HG03060 (cell line): ENCODE results near the gene PTPA.

ENCODE experiments used
- ATAC-seq: cut with Tn5 transposase; IDR thresholded peaks from one replicate; pipeline ENCODE4 v1.9.1; 2021; ENCODE audit warnings: low read depth, moderate number of reproducible peaks; ENCODE audit not compliant: unreplicated experiment

Gene PTPA

DNA sequence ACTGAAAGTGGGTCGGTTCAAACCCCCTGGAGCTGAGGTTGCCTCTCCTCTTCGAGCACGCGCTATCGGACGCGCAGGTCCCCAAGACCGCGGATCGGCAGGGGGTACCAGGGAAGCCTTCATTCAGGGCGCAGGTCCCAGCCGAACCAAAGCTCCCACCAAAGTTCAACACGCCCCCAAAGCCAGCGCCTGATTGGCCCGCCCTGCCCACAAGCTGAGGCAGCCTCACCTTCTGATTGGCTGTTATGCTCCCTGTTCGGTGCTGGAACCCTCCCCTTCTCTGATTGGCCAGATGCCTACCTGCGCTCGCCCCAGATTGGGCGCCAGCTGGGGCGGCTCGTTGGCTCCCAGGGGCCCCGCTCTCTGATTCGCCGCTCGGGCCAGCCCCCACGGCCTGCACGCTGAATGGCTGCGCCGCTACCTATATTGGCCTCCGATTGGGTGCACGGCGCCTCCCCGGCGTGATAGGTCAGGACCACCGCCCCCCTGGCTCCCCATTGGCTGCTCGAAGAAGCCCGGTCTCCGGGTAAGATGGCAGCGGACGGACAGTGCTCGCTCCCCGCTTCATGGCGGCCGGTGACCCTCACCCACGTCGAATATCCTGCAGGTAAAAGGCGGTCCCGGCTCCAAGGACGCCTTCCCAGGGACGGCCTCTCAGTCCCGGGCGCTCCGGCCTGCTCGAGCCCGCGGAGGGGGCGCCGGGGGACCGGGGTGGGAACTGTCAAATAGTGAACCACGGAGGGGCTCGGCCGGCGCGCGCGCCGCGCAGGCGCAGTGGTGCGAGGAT is 30.4 kb upstream of the PTPA start, which contains the start of gene DOLPP1:
Gene DOLPP1, plus strand, starts transcription at position 511 of the 787 bp plus-strand sequence. Its CDS starts 21 bp downstream, at position 532.
- peak; percentile 86 for ATAC-seq

DNA sequence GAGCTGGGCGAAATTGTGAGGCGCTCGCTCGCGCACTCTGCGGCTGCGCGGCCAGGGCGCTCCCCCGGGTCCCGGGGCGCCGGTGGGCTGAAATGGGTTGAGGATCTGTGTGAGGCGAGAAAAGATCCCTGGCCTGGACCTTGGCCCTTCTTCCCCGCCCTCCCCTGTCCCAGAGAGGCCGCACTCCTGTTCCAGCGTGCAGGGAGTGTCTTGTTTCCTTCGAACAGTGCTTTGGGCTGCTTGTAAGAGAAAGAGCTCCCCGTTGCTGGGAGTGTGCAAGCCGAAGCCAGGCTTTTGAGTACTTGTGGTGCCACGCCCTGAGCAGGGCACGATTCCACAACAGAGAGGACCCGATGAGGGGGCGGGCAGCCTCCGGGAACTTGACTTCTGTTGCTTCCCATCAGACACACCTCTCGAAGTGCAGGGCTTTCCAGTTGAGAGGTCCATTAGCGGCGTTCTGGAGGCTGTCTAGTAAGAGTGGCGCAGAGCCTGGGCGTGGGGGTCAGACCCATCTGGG is 29.8 kb upstream of the PTPA start:
- no peak for ATAC-seq

DNA sequence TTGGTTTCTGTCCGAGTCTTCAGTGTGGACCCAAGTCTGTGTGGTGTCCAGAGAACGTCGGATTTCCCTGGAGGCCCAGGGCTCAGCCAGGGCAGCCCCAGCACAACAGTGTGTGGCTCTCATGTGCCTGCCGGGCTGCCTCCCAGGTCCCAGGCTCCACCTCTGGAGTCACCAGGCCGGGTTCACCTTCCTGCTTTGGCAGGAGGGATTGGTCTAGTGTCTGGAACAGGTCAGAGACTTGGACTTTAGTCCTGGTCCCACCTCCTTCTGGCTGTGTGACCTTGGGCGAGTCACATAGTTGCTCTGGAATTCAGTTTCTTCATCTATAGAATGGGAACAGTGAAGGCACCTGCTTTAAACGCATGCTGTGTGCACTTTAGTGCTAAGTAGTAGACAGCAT is 27.1 kb upstream of the PTPA start:
- ATAC-seq: no peak

DNA sequence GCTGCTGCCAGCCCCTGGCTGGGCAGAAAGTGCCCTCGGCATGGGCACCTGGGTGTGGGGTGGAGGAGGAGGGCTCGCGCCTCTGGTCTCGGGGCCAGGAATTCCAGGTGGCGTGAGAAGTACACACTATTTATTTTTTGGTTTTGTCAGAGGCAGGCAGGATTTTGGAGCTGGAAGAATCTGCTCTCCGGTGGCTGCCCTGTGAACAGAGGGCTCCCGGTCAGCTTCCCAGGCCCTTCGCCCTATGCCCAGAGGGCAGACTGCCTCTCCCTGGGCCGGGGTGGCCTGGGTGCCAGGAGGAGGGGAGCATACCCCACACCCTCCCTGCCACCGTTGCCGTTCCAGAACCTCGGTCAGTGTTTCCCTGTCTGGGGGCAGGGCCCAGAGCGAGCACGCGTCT is 22.0 kb upstream of the PTPA start:
- ATAC-seq: no peak

DNA sequence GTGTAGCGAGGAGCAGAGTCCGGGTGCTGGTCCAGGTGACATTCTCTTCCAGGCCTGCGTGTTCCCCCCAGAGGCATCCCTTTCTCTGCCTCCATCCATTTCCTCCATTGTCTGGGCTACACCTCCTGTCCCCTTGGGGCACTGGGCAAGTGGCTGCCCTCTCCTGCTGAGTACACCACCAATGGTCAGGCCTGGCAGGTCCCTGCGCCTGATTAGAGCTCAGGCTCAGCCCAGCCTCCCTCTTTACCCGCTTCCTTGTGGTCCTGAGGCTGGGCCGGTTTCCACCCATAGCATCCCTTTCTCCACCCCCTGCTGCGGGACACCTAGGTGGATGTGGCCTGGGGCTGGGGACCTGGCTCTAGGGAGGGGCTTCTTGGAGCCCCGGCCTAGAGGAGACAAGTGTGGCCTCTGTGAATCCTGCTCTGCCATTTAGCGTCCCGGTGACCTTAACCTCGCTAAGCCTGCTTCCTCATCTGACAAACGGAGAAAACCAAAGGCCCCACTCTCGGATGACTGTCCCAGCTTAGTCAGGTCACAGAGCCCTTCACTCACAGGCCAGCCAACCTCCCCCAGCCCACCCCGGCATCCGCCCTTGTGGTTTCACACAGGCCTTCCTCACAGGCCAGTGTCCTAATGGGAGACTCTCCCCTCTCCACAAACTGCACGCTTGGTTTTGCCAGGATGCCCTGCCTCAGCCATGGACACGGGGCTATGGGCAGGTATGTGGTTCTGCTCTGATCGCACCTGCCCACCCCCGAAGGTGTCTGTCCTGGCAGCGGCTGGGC is 17.4 kb upstream of the PTPA start:
- ATAC-seq: no peak

DNA sequence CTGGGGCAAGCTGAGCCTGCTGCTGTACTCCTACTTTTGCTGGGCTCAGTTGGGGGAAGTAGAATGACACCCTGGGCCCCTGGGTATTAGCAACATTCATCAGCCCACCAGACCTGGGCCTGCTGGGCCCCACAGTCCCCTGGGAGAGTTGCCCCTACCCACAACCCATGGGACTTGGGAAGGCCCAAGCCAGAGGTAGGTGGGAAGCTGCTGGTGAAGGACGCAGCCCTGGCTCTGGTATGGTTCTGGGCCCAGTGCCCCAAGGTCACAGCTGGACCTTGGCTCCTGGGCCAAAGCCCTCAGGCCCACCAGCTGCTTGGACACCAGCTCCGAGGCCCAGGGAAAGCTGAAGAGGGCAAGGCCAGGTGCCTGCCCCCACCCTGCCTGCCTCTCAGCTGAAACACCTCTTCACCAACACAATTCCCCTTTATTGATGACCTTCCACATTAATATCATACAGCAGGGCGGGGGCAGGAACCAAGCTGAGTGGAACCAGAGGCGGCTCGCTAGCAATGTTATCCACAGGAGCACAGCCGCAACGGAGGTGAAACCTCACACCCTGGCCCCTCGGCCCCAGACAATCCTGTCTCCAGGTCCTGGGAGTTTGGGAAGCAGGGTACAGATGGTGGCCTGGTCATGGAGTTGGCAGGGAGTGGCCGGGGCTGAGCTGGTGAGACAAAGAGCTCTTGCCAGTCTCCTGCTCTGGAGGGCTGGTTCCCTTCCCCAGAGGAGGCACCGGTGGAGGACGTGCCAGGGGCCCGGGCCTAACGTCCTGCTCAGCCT is 16.6 kb upstream of the PTPA start:
- no peak for ATAC-seq

DNA sequence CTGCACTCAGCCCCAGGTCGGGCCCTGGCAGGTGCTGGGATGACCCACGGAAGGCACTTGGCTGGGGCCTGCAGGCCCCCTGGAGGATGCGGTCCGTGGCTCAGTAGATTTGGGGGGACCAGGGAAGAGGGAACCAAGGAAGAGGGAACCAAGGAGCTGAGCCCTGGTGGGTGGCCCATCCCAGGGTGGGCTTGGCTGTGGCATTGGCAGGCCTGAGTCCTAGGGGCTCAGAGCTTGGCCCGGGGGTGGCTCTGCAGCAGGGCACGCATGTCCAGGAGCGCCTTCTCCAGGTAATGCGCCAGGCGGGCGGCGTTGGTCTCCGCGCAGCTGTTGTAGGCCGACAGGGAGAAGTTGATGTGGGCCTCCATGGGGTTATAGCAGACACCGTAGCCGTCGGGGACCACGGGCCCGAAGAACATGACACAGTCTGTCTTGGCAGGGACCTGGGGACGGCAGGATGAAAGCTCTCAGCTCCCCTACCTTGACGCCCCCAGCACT is 16.0 kb upstream of the PTPA start:
- no peak for ATAC-seq

DNA sequence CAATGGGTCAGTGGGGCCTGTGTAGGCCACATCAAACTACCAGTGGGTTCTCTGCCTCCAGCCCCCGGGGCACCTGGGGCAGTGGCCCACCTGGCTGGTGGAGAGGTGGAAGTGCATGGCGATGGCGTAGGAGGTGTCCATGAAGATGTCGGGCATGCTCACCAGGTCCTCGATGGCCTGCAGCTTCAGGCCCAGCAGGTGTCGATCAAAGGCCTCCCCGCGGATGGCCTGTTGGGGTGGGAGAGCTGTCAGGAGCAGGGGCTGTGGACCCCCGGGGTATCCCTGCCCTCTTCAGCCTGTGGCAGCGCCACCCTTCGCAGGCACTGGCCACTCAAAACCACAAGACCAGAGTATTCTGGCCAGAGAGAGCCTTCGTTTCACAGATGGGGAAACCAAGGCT is 15.3 kb upstream of the PTPA start:
- ATAC-seq: no peak

DNA sequence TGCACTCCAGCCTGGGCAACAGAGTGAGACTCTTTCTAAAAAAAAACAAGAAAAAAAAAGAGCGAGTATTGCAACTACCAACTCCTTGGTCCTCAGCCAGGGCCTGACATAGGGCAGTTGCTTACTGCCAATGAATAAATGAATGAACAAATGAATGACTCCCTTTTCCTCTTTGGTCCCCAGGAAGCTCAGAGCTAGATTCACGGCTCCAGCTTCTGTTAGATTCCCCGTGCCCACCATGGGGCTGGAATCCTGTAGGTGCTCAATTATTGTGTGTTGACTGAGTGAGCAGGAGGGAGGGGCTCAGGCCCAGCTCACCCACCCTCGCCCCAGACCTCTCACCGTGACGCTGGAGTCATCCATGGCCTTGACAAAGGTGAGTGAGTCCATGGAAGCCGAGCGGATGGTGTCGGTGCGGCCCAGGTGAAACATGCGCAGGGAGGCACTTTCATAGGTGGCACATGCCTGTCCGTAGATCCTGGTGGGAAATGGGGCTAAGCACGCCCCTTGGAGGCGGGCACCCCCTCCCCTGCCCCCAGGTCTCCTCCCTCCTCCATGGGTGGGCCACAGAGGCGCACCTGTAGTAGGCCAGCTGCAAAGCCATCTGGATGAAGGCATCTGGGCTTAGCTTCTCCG is 13.4 kb upstream of the PTPA start:
- no peak for ATAC-seq

DNA sequence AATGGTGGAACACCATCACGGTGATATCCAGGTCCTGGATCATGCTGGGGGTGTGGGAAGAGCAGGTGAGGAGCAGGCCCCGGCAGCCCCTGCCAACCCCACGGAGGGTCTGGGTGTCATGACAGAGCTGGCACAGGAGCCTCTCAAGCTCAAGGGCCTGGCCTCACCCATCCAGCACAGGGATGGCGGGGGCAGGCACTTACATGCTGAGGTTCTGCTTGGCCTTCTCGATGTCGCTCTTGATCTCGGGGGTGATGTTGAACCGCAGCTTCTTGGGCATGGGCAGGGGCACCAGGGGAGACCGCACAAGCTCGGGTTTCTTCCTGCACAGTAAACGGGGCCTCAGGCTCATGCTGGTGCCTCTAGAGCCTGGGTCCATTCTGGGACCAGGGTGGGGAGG is 12.9 kb upstream of the PTPA start:
- ATAC-seq: no peak

DNA sequence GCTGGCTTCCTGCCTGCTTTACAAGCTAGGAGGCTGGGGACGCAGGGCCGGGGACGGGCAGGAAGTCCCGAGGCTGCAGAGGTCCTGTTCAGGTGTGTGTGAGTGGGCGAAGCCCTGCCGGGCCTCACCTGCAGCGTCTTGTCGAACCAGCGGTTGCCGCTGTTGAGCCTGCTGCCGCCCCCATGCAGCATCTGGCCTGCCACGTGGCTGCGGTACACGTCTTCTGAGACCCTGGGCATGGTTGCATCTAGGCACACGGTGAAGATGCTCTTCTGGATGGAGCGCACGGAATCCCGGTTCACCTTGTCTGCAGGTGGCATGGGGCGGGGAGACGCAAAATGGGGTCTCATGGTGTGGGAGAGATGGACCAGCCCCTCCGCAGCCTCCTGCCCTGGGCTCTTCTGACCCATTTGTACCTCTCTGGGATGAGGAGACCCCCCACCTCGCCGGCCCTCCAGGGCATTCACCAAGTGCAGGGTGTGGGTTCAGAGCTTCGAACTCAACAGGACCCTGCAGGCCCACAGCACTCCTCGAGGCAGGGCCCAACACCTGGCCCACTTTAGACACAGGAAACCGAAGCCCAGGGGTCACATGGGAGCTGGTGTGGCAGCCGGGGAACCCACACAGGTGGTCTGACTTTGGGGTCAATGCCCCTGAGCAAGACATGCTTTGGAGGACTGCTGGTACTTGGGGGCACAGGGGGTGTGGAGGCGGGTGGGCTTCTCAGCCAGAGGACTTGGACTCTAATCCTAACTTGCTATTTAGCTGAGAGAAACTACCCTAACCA is 10.6 kb upstream of the PTPA start:
- ATAC-seq: no peak

DNA sequence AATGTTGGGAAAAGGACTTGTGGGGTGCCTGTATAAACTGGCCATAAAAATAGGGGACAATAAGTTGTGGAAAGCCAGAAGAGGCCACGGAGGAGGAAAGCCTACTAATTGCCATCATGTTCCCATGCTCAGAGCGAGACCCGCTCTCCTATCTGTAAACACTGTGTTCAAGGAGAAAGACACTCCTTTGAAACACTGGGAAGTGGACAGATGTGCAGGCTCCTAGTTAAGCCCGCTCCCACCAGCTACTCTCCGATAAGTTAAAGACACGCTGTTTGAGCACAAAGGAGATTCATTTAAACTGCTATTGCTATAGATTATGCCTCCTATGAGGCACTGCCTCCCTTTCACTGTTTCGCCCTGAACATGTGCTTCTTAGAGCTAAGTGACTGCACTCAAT is 9.9 kb upstream of the PTPA start:
- ATAC-seq: no peak

DNA sequence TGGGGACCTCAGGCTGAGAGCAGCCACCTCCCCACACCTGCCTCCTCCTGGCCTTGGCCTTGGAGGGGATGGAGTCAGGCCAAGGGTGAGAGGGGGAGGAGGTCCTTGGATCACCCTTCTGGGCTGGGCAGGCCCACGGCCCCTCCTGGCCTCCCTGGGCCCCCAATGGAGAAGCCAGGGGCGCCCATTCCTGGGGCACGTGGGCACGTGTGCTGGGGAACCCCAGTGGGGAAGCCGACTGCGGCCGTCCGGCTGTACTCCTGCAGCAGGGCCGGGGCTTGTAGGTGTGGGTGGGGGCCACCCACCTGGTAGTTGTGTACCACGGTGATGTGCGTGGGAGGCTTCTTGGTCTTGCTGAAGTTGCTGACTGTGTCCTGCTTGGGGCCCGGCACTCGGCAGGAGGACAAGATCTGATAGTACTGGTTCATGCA is 9.1 kb upstream of the PTPA start:
- no peak for ATAC-seq

DNA sequence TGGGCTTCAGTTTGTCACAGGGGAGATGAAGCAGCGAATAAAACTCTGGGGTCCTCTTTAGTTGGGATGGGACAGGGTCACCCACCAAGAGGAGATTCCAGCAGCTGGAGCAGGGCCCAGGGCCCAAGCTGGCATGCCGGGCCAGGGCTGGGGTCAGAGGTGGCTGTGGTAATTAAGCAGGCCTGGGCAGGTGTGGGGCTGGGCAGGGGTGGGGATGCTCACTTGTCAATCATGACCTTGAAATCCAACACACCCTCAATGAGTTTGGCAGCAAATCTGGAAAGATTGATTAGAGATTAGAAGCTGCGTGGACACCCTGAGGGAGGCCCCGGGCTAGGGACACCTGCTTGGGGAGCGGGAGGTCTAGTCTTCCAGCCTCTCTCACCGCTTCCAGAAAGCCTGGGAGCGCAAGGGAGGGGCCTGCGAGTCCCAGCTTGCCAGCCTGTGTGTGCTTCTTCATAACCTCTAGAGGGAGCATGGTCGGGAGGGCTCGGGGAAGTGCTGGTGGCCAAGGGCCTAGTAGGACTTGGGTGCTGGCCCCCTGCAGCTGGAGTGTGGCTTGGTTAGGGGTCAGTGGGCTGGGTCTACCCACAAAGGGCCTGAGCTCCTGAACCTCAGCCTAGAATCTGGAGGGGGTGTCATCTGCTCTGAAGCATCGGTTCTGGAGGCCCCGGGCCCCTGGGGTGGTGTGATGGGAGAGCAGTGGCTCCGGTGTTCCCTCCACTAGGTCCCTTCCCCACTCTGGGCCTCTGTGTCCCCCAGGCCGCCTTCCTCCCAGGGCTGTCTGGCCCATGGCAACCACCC is 8.2 kb upstream of the PTPA start:
- ATAC-seq: no peak

DNA sequence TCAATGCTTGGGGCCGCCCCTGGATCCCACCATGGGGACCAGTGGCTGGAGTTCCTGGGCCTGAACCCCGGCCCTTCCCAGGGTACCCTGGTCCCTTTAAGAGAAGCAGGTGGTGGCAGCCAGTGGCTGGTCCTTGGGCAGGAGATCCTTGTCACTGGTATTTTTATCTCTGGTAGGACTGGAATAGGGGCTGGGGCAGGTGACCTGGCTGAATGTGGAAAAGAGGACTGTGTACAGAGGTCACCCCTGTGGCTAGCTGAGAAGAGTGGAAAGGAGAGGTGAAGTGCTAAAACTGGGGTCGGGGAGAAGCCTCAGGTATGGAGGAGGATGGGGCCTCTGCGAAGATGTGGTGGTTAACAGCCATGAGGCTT is 7.6 kb upstream of the PTPA start:
- ATAC-seq: no peak

DNA sequence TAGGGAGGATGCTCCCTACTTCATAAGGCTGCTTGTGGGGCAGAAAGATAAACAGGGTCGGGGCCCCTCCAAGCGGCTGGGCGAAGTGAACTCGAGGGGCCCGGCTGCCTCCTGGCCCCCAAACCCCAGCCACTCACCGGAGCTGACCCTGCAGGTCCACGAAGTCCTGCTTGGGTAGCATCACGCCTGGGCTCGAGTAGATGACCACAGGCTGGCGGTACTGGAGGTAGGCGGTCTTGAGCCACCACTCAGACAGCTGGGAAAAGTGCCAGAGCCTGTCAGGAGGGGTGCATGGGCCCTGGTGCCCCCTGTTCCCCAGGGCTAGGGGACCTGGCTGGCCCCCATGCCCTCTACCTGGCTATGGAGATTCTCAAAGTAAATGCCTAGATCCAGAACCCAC is 7.2 kb upstream of the PTPA start:
- ATAC-seq: no peak

DNA sequence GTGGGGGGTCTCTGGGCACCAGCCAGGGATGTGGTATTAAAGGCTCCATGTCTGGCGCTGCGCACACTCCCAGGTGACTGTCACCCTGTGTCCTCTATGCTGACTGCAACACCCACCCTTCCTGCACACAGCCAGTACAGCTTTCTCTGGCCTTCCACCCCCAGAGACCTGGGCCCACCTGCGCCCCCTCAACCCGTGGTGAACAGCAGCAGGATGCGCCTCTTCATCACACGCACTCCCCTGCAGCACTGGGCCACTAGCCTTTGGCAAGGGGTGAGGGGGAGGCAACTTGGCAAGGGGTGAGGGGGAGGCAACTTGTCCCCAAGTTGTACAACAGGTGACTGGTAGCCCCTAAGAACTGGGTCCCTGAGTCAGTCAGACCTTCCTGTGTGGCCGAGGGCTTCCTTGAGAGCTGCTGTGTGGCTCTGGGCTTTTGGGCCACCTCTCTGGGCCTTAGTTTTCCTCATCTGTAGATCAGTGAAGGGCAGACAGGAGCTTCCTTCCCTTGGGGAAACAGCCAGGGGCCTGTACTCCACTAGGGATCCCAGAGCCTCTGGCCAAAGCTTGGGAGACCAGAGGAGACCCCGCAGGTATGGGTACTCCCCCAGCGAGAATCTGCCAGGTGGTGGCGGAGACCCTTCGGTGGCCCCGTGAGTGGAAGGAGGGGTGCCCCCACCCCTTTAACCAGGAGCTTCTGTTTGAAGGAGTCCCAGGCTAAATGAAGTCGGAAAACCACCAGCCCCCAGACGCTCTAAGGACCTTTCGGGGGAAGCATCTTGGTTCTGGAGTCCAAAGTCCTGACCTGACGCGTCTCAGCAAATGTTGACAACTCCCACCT is 5.1 kb upstream of the PTPA start:
- no peak for ATAC-seq

DNA sequence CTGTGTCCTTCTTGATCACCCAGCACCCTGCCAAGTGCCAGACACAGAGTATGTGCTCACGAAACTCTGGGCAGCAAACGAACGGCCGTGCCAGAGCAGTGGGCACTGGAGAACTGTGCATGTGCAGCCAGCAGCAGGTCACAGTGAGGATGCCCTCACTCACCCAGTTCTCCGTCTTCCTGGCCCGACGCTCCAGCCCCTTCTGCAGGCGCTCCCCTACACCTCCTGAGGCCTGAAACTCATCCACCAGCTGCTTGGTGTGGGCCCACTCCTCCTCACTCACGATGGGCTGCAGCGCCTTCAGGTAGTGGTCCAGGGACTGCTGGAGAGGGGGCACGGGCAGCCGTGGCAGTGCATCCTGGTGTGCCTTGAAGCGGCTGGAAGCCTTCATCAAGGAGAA is 3.6 kb upstream of the PTPA start:
- ATAC-seq: no peak
